Left renal cortex interstitium (tissue), 4 donors: ENCODE data around the gene OTUD7B. TPM values are rescaled to one million over a fixed set of nuclear protein-coding genes. Genes with fewer than 3 reads are reported as not detected.
"Not testable (repeated sequence)": the region's sequence is repeated elsewhere in the genome, so short reads cannot be mapped to it uniquely, and the experiment has no call there.

Source experiments
- DNase-seq, 4 donors: peaks; one replicate each; pipeline ENCODE4 v3.0.0-alpha.2; 2013; ENCODE audit warnings: low read depth in 4 of 4, low spot score in 2 of 4, missing footprints in 1 of 4
- polyA plus RNA-seq, 4 donors: library from polyadenylated mRNA; unstranded; fragments of 120-200 nt; gene quantifications; one replicate each; pipeline ENCODE4 v1.2.1, GENCODE V29; 2013; ENCODE audit not compliant: insufficient read length in 4 of 4

OTUD7B gene
- 10 to 100 TPM; 16.9 to 21.8 (median 19.0) TPM for polyA plus RNA-seq

DNA sequence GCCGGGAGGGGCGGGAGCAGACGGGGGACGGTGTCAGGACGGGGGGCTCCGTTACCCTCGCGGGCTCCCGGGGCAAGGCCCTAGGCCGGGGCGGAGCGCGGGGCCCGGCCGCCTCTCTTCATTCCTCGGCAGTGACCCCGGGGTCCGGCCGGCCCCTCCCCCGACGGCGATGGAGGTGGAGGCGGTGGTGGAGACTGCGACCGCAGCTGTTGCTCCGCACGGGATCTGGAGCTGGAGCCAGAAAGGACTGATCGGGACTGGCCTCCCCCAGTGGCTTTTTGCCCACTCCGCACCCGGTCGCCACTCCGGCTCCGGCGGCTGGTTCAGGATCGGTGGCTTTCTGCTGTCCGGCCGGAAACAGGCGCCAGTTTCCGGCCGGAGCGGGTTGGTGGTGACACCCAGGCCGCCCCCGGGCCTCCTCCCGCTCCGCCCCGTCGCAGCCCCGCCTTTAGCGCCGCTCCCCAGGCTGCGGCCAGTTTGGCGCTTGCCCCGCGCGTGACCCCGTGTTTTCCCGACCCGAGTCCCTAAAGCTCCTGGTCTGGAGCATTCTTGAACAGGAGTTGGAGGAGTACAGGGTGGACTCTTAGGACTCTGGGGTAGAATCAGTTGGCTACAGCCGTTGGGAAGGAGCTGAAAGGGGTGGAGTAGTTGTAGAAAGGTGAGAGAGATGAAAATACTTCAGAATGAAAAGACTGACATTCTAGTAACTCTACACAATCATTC lies at the start of gene OTUD7B:
Gene OTUD7B, minus strand, starts transcription at position 334 of the 723 bp plus-strand sequence. CDS start 33,216 bp downstream, outside the sequence.
- peak; percentile 78 to 88 (median 86) for DNase-seq

DNA sequence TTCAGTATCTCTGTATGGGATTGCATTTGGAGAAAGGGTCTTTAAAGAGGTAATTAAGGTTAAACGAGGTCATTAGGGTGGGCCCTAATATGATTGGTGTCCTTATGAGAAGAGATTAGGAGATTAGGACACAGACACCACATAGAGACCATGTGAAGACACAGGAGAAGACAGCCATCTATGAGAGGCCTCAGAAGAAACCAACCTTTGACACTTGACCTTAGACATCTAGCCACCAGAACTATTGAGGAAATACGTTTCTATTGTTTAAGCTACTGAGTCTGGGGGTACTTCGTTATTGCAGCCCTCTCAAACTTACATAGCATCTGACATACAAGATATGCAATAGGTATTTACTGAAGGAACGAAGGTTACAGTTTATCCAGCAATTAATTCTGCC lies 49.7 kb upstream of the OTUD7B start:
- DNase-seq = no peak

DNA sequence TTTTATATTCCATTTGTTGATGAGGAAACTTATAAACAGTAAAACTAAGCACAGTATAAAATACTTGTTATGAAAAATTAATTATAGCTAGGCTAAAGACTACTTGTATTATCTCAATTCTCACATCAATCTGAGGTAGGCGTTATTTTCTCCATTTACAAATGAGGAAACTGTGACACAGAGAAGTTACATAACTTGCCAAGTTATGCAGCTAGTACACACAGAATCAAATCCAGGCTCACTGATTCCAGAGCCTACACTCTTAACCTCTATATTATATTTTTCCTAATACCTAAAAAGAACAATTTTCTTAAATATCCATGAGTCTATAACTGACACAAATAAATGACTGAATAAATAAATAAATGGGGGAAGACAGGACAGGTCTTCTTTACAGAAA lies 45.9 kb upstream of the OTUD7B start:
- DNase-seq = no peak

DNA sequence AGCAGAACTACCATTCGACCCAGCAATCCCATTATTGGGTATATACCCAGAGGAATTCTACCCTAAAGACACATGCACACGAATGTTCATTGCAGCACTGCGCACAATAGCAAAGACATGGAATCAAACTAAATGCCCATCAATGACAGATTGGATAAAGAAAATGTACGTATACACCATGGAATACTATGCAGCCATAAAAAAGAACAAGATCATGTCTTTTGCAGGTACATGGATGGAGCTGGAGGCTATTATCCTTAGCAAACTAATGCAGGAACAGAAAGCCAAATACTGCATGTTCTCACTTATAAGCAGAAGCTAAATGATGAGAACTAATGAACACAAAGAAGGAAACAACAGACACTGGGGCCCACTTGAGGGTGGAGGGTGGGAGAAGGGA lies 45.0 kb upstream of the OTUD7B start:
- not testable (repeated sequence) for DNase-seq

DNA sequence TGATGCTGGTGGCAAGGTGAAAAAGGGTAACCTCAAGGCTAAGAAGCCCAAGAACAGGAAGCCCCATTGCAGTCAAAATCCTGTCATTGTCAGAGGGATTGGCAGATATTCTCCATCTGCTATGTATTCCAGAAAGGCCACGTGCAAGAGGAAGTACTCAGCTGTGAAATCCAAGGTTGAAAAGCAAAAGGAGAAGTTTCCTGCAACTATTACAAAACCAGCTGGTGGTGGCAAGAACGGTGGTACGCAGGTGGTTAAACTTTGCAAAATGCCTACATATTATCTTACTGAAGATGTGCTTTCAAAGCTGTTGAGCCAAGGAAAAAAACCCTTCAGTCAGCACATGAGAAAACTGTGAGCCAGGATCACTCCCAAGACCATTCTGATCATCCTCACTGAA lies 43.4 kb upstream of the OTUD7B start:
- no peak for DNase-seq

DNA sequence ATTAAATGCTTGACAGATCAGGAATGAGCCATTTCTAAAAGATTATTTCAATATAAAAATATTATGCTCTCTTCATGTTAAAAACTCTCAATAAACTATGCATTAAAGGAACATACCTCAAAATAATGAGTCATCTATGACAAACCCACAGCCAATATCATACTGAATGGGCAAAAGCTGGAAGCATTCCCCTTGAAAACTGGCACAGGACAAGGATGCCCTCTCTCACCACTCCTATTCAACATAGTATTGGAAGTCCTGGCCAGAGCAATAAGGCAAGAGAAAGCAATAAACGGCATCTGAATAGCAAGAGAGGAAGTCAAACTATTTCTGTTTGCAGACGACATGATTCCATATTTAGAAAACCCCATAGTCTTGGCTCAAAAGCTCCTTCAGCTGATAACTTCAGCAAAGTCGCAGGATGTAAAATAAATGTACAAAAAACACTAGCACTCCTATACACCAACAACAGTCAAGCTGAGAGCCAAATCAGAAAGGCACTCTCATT lies 41.4 kb upstream of the OTUD7B start:
- DNase-seq = not testable (repeated sequence)

DNA sequence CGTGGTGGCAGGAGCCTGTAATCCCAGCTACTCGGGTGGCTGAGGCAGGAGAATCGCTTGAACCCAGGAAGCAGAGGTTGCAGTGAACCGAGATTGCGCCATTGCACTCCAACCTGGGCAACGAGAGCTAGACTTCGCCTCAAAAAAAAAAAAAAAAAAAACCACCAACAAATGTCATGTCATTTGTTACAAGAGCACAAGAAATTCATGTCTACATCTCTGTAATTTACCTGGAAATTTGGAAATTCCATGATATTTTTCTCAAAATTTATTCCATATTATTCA lies 40.5 kb upstream of the OTUD7B start:
- DNase-seq = no peak

DNA sequence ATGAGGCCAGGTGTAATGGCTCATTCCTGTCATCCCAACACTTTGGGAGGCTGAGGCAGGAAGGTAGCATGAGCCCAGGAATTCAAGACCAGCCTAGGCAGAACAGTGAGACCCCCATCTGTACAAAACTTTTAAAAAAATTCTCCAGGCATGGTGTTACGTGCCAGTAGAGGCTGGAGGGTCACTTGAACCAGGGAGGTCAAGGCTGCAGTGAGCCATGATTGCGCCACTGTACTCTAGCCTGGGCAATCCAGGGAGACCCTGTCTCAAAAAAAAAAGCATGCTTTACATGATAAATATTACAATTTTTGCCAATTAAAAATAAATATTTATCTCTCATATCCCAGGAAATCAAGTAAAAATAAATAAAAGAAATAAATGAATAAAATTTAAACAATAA lies 39.4 kb upstream of the OTUD7B start:
- no peak for DNase-seq

DNA sequence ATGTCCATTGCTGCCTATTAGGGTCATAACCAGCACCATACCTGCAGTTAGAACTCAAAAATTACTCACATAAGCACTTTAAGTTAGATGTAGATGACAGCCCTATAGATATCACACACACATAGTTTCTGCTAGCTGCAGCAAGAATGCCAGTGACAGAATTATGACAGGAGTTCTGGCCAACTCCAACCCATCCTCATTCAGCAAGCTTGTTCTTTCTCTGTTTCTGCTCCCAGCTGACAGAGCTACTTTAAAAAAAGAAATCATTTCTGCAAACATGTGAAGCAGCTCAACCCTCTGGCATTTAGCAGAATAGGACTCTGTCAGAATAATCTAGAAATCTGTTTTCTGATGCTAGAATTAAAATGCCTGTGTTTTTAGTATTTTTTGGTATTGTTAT lies 23.8 kb upstream of the OTUD7B start:
- DNase-seq = no peak

DNA sequence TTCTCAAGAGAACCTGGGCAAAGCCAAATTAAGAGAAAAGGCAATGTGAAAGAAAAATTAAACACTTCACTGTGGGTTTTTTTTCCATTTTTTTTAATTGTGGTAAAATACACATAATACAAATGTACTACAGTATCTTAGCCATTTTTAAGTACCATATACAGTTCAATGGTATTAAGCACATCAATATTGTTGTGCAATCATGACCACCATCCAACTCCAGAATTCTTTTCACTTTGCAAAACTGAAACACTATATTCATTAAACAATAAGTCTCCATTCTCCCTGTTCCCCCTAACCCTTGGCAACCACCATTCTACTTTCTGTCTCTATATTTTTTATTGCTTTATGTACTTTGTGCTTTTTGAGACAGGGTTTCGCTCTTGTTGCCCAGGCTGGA lies 17.8 kb upstream of the OTUD7B start:
- no peak for DNase-seq

DNA sequence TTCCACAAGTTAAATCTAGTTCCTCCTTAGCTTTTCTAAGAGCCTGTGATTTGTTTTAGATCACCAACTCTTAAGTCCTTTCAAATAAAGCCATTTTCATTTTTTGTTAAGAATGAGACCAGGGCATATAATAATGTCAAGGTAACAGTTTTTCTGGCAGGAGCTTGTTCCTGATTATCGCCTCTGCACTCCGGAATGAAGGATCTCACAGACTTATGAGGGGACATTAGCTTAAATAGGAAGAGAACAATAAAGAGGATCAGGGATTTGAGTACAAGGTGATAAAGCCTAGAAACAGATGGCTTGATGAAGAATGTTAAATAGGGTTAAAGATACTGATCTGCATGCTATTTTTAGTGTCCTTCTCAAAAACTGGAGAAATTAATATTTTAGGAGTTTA lies 13.6 kb upstream of the OTUD7B start:
- no peak for DNase-seq

DNA sequence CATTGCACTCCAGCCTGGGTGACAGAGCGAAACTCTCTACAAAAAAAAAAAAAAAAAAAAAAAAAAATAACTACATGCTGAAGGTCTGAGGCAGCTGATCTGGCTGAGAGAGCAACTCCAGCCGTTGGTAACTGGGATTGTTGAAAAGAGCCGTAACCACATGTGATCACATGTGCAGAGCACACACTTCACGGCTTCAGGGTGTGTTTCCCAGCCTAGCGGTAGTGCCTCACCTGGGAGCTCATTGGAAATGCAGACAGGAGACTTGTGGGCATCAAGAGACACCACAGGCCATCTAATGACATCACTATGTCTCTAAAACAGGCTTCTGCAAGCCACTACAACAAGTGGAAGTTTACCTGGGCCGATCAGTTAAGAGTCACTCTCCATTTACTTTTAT lies 11.8 kb upstream of the OTUD7B start:
- DNase-seq = no peak

DNA sequence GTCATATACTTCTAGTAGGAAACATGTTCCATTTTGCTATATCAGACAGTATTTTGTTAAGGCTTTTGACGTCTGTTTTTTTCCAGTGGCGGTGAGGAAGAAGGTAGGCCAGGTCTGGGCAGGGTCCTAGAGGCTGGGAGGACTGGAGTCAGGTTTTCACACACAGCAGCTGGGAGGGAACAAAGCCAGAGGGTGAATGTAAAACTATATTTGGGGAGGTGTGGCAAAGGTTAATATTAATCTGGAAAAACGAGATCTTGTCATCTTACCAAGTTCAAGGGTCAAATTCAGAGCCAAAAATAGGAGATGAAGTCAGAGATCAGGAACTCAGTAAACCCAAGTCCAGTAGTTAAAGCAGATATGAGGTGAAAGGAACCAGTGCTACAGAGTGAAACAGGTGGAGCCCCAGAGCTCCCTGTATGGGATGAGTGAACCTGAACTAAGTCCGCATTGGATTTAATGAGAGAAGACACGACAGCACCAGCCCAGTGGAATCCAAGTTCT lies 10.7 kb upstream of the OTUD7B start:
- DNase-seq = no peak

DNA sequence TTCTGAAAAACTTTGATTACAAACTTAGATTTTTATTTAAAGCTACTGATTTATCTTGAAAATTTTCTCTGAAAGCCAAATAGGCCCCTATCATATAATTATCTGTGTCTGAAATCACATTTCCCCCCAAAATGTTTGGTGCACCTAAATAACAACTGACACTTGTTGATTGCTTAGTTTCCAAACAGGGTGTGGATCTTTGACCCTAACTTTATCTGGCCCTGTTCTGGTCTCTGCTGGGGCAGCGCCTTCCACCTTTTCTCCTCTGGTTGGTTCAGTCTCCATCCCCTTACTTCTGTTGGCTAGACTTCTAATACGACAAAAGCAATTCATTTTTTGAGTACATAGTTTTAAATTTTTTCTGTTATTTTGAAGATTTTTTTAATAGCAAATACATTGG lies 10.2 kb upstream of the OTUD7B start:
- DNase-seq = no peak

DNA sequence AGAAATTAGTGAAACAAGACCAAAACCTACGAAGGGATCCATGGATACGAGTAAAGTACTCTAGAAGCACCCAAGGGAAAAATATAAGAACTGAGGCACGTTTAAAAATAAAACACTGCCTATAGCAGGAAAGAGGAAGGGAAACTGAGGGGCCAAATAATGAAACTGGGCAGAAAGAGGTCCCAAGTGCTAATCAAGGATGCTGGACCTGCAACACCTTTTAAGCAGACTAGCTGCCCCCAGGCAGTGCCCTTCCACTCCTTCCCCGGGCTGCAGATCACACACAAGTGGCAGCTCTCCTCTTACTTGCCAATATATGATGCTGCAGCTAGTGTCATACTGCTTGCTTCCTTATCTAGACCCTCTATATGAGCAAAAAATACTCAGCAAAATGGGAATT lies 7.6 kb upstream of the OTUD7B start:
- DNase-seq = no peak

DNA sequence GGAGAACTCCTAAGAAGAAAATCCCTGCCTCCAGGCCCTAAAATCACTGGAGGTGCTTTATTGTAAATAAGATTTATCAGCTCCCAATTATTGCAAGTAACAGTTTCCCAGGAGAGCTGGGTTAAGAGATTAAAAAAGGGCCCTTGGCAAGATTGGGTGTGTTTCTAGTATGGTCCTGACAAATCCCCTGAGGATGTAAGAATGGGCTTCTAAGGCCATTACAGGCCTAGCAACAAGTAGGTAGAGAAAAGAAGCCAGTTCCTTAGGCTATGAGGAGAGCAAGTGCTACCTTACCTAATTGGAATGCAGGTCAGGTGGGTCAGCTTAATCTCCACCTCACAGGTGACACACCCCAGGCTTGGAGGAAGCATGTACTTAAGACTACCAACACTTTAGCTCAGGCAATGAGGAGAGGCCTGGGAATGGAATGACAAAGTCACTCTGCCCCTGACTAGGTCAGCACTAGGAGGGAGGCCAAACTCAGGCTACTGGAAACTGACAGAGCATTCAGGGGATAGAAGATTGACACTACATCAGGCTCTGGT lies 6.8 kb upstream of the OTUD7B start:
- no peak for DNase-seq

DNA sequence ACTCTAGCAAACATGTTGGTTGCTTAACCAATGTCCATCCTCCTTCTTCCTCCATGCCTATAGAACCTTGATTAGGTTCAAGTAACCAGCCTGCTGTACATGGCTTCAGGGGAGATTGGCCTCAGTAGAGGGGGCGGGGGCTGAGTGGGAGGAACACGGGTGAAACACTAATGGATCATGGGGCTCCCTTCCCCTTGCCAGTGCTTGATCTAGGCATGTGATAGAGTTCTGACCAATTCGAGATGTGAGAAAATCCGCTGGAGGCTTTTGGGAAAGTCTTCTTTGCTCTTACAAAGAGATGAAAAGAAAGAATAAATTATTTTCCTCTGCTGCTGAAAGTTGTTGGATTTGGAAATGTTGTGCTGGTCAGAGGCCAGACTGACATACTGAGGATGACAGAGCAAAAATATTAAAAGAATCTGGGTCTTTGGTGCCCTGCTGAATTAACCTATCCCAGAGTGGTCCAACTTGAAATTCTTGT lies 5.2 kb upstream of the OTUD7B start:
- DNase-seq = no peak

DNA sequence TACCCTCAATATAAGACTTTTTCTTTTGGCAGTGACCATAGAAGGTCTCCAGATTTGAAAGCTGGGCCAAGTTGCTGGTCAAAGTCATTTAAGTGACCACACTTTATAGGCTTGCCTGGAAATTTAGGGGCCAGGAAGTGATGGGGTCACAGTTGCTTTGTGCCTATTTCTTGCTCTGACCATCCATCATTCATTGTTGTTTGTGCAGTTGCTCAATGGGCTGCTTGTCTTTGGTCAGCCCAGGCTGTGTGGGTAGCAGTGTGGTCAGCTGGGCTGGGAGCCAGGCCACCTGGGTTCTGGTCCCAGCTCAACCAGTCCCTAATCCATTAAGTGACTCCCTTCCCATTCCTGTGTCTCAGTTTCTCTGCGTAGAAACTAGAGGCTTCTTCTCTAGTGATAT lies 2.1 kb upstream of the OTUD7B start:
- DNase-seq = no peak

DNA sequence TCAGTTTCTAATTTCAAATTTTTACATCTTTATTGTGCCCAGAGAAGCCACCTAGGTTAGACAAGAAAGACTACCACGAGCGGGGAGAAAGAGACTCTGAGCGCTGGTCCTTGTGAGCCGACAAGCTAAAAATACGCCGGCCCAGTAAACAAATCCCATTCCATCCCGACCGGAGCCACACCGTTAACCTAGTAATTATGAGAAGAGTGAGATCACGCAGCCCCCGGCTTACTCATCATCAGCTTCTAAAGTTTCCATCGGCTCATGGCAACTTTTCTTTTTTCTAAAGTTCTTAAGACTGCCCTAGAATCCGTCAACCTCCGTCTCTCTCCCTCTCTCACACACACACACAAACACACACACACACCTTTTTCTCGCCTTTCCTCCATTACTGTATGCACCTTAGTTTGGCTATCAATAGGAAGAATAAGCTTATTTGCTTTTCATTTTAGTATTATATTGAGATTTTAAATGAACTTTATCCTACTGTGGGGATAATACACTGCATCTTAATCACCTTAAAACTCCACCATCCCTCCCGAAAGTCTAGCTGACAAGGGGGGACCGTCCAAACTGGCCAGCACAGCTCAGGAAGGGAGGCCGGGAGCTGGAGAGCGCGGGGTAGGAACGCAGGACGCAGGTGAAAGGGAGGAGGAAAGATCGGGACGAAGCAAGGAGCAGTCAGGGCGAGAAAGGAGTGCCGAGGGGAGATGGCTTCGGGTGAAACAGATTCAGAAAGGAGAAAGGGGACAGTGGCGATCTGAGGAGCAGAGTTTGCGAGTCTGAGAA lies 728 bp downstream of the OTUD7B start:
- peak; percentile 50 to 85 (median 62) for DNase-seq

DNA sequence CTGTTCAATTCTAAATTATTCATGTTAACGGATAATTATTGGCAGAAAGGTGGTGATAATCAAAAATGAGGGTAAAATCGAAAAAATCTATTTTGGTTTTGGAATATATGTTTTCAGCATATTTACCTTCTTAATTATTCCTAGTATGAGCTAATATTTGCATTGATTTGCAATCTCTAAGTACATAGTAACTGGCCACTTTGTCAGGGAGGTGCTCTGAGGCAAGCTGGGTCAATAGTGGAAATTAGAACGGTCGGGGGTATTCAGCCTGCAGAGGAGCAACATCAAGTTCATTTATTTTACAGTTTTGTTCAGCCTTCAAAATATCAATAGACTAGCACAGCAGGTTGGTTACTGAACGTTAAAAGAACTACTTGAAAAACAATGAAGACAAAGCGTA lies 1.8 kb downstream of the OTUD7B start:
- DNase-seq = no peak

DNA sequence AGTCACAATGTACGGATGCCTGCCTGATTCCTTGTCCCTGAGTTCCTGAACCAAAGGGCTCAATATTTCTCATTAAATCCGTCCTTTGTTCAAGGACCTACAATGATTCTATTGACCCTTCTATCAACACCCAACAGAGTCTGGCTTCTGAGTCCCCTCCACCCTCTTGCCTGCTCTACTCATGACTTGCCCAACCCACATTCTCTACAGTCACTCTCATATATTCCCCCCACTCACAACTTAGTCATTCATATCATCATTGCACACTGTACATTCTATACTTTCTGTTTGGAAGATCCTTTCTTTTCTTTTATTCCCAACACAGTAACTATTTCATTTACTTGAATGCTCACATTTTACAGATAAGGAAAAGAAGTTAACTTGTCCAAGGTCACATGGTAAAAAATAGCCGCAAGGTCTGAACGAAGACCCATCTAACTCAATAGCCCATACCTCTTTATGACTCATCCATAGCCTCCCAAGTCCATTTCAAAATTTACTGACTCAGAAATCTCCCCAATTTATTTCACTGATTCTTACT lies 3.6 kb downstream of the OTUD7B start:
- DNase-seq = no peak
